ENCODE data around the gene SCYGR6. TPM values are rescaled to one million over a fixed set of nuclear protein-coding genes. Genes with fewer than 3 reads are reported as not detected.

SCYGR6 gene
- total and polyA plus RNA-seq, 2 of the 8 experiments (the other 6 are each of a cell fraction or from before 2014, with no cell fraction given), result not detected

- H4K8ac ChIP-seq (ENCODE audit: extremely low read depth, insufficient read depth, low read length), result peak overlapping the region; percentile 90
- no peak for FAIRE-seq
- DNase-seq (ENCODE audit: low read depth in 1 of 2, low spot score in 2 of 2), result no peak
- H3K23me2 ChIP-seq (ENCODE audit: low read depth, low read length), result no peaks in the 10 kb centered on the region
- no peak overlapping the region for H3K9ac ChIP-seq (replicated peaks in 1 of 4; ENCODE audit: extremely low read depth in 1 of 4, low read depth in 3 of 4, low read length in 3 of 4)
- peak overlapping the region; percentile 83 for H2AFZ ChIP-seq (ENCODE audit: low read length)
- H3K79me1 ChIP-seq (ENCODE audit: low read depth, low read length), result no peaks in the 10 kb centered on the region
- H3K4me2 ChIP-seq (ENCODE audit: insufficient read depth in 1 of 2, low read depth in 2 of 2, low read length in 2 of 2), result peak overlapping the region in 1 of 2 experiments; percentile 27; a peak in 1 of 4 replicates
- H2BK20ac ChIP-seq (ENCODE audit: low read length), result peak overlapping the region; percentile 83
- H3K4me1 ChIP-seq (replicated peaks in 1 of 4; ENCODE audit: control insufficient read depth in 3 of 4, insufficient read depth in 4 of 4, low read length in 3 of 4), result peaks cover 5 to 13% (median 8%) of the 10 kb centered on the region in 4 experiments; a peak in 5 of 7 replicates
- H4K20me1 ChIP-seq (replicated peaks in 1 of 2; ENCODE audit: control insufficient read depth in 1 of 2, insufficient read depth in 2 of 2, low read length in 2 of 2), result no peaks in the 10 kb centered on the region
- peak overlapping the region; percentile 63; the same call in 1 of the 2 replicates for H2BK5ac ChIP-seq (ENCODE audit: low read depth, low read length)
- CTCF ChIA-PET (ENCODE audit: partially characterized antibody), result interaction anchor here (0.6 to 4.1 kb wide), 7 partner anchors 7 to 354 kb away, joined by 3 to 32 read pairs (median 3); no protein-coding TSS in a partner anchor
- POLR2A ChIA-PET (ENCODE audit: partially characterized antibody), result no interaction called here
- H3K79me2 ChIP-seq (ENCODE audit: control insufficient read depth in 1 of 2, insufficient read depth in 2 of 2, low read length in 2 of 2), result no peaks in the 10 kb centered on the region
- 0 out of 2 replicates have a peak overlapping the region, but pooled peaks have one; percentile 53 for H2BK15ac ChIP-seq (ENCODE audit: low read length)
- H3K56ac ChIP-seq (replicated peaks; ENCODE audit: insufficient read length, low read depth, low read length), result no peak overlapping the region
- H4K5ac ChIP-seq (ENCODE audit: insufficient read length, low read depth, low read length), result peak overlapping the region; percentile 66
- peak overlapping the region; percentile 92; the same call in 1 of the 2 replicates for H2BK12ac ChIP-seq (ENCODE audit: low read depth, low read length)
- H3K14ac ChIP-seq (ENCODE audit: insufficient read length), result no peak overlapping the region
- H2AK5ac ChIP-seq (ENCODE audit: low read depth, low read length), result peak overlapping the region; percentile 75; the same call in 1 of the 2 replicates
- H3K27me3 ChIP-seq (replicated peaks in 1 of 4; ENCODE audit: control insufficient read depth in 3 of 4, extremely low read depth in 1 of 4, insufficient read depth in 3 of 4, low read length in 3 of 4), result no peaks in the 10 kb centered on the region
- peak overlapping the region; percentile 85 for H3K4ac ChIP-seq (replicated peaks; ENCODE audit: insufficient read length, low read depth, low read length)
- H3K18ac ChIP-seq (ENCODE audit: extremely low read depth, low read length), result peak overlapping the region; percentile 83
- H3K36me3 ChIP-seq (ENCODE audit: control insufficient read depth in 2 of 4, insufficient read depth in 4 of 4, low read length in 3 of 4), result no peaks in the 10 kb centered on the region
- H3K9me3 ChIP-seq (ENCODE audit: insufficient read depth in 2 of 2, low read depth in 1 of 2, low read length in 1 of 2), result no peaks in the 10 kb centered on the region
- 81 to 100% methylated on average over 1 to 13 of the region's 13 CpGs for WGBS, 2 experiments (ENCODE audit: extremely low coverage in 1 of 2, insufficient coverage in 1 of 2, insufficient read length in 1 of 2, insufficient replicate concordance in 2 of 2, low coverage in 1 of 2, low lambda C conversion rate in 2 of 2, missing lambda C conversion rate in 1 of 2)
- no peak overlapping the region for H3K23ac ChIP-seq (ENCODE audit: insufficient read length)
- H3K4me3 ChIP-seq (ENCODE audit: extremely low read depth in 1 of 4, insufficient read depth in 2 of 4, low read depth in 3 of 4, low read length in 4 of 4), result no peak overlapping the region
- peak overlapping the region; percentile 17 for H4K91ac ChIP-seq (replicated peaks; ENCODE audit: insufficient read length, low read length)
- peak overlapping the region; percentile 99 for H2BK120ac ChIP-seq (replicated peaks; ENCODE audit: low read depth, low read length)
- H3K27ac ChIP-seq (ENCODE audit: low read depth, low read length), result no peak overlapping the region
- TF ChIP-seq CTCF (IDR thresholded peaks at IDR 0.05; ENCODE audit: control extremely low read depth in 1 of 3, insufficient read depth in 1 of 3, low read depth in 1 of 3, low read length in 3 of 3), result no peak
- no peak for TF ChIP-seq CEBPB (IDR thresholded peaks at IDR 0.05; ENCODE audit: low read depth, low read length)
- no peak for TF ChIP-seq TBP (IDR thresholded peaks at IDR 0.05; ENCODE audit: low read depth, low read length)
- TF ChIP-seq CBX5 (IDR thresholded peaks at IDR 0.05; ENCODE audit: low read depth, low read length), result no peak
- no peak for TF ChIP-seq CTBP2 (IDR thresholded peaks at IDR 0.05; ENCODE audit: borderline replicate concordance, insufficient read depth, insufficient read length, low read length)
- no peak for TF ChIP-seq ATF3 (IDR thresholded peaks at IDR 0.05; ENCODE audit: insufficient read depth, low read depth, low read length)
- no peak for TF ChIP-seq BRCA1 (IDR thresholded peaks at IDR 0.05; ENCODE audit: low read depth, low read length)
- no peak for TF ChIP-seq MAFK (IDR thresholded peaks at IDR 0.05; ENCODE audit: low read depth, low read length)
- TF ChIP-seq EGR1 (IDR thresholded peaks at IDR 0.05; ENCODE audit: borderline replicate concordance, low read depth, low read length), result no peak
Observed at GRCh38 chr2:227759411-227760118, 35.0 kb upstream of the SCYGR6 start.

Measured in H1 (cell line).